OCI-LY3 (cell line): ENCODE results near the gene CLIP2.

ENCODE experiments used
- H2AFZ ChIP-seq: fragments of 200-600, 300-600 bp; shearing (Covaris generic); 2 replicates; pipeline ENCODE4 v1.6.0; 2014; ENCODE audit warnings: antibody characterized with exemption, low read depth, low read length
- H3K27ac ChIP-seq: fragments of 200-600, 300-600 bp; sonication (generic); 2 replicates; pipeline ENCODE4 v1.5.1; 2014; ENCODE audit warnings: mild to moderate bottlenecking, low read length, moderate library complexity, mixed read lengths
- H3K27me3 ChIP-seq: fragments of 200-600, 300-600 bp; sonication (generic); 2 replicates; pipeline ENCODE4 v1.6.1; 2014; ENCODE audit warnings: low read depth, low read length, mixed read lengths
- H3K36me3 ChIP-seq: fragments of 200-600, 300-600 bp; sonication (generic); replicated peaks from 2 replicates; pipeline ENCODE3; 2014; ENCODE audit warnings: low read depth, low read length, mixed read lengths
- H3K4me1 ChIP-seq: fragments of 300-600, 200-600 bp; sonication (generic); 2 replicates; pipeline ENCODE4 v1.6.1; 2014; ENCODE audit warnings: low read length, mixed read lengths
- H3K4me2 ChIP-seq: fragments of 200-600, 300-600 bp; sonication (generic); 2 replicates; pipeline ENCODE4 v1.6.1; 2014; ENCODE audit warnings: low read length, mixed read lengths
- H3K4me3 ChIP-seq: fragments of 300-600, 200-600 bp; sonication (generic); 2 replicates; pipeline ENCODE4 v1.5.1; 2014; ENCODE audit warnings: antibody characterized with exemption, mild to moderate bottlenecking, low read length, moderate library complexity
- H3K79me2 ChIP-seq: fragments of 300-600, 200-600 bp; shearing (Covaris generic); 2 replicates; pipeline ENCODE4 v1.6.1; 2014; ENCODE audit warnings: mild to moderate bottlenecking, low read length, mixed read lengths
- H3K9ac ChIP-seq: fragments of 300-600, 200-600 bp; shearing (Covaris generic); 2 replicates; pipeline ENCODE4 v1.6.0; 2014; ENCODE audit warnings: mild to moderate bottlenecking, low read length, moderate library complexity
- H3K9me3 ChIP-seq: fragments of 200-600, 300-600 bp; shearing (Covaris generic); 2 replicates; pipeline ENCODE4 v1.6.1; 2014; ENCODE audit warnings: low read length, mixed read lengths; ENCODE audit not compliant: insufficient read depth
- H4K20me1 ChIP-seq: fragments of 200-600, 300-600 bp; sonication (generic); 2 replicates; pipeline ENCODE4 v1.6.1; 2016; ENCODE audit warnings: low read length, mixed read lengths; ENCODE audit not compliant: insufficient read depth
- CTCF ChIP-seq: fragments of 200-600, 300-600 bp; sonication (generic); IDR thresholded peaks from 2 replicates; pipeline ENCODE4 v1.5.1; 2014; ENCODE audit warnings: antibody characterized with exemption, low read length, low read depth
- EZH2phosphoT487 ChIP-seq: fragments of 200-600 bp; shearing (Covaris generic); IDR thresholded peaks from 2 replicates; pipeline ENCODE4 v1.6.1; 2018; ENCODE audit warnings: antibody characterized with exemption, mixed run types, low read depth

CLIP2 gene

GRCh38 chr7:74356589-74357315, 67.5 kb downstream of the CLIP2 start:
- H2AFZ ChIP-seq = no peak overlapping the region
- H3K9ac ChIP-seq = no peak overlapping the region
- no peak overlapping the region for H3K4me2 ChIP-seq
- no peak overlapping the region for H3K4me3 ChIP-seq
- H3K27ac ChIP-seq = no peak overlapping the region
- H3K27me3 ChIP-seq = no peaks in the 10 kb centered on the region
- no peaks in the 10 kb centered on the region for H3K79me2 ChIP-seq
- no peaks in the 10 kb centered on the region for H3K9me3 ChIP-seq
- TF ChIP-seq EZH2phosphoT487 (no peak), CTCF (no peak)
- no peaks in the 10 kb centered on the region for H3K4me1 ChIP-seq
- H3K36me3 ChIP-seq = peaks cover 12% of the 10 kb centered on the region
- 0 out of 2 replicates have a peak, but pooled peaks cover 4% of the 10 kb centered on the region for H4K20me1 ChIP-seq

DNA sequence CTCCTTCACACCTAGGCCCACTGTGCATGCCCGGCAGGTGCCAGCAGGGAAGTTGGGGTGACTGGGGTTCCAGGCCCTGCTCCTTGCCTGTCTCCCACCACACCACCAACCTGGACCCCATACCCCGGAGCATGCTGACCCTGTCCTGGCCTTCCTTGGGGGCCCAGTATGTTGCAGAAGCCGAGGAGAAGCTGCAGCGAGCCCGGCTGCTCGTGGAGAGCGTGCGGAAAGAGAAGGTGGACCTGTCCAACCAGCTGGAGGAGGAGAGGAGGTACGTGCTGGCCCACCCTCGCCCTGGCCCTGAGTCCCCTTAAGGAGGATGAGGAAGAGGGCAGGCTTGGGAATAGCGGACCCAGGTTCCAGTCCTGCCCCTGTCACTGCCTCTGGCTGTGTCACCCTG, 70.8 kb downstream of the CLIP2 start:
- H3K9me3 ChIP-seq = no peaks in the 10 kb centered on the region
- H3K4me2 ChIP-seq = no peak overlapping the region
- H3K36me3 ChIP-seq = peaks cover 13% of the 10 kb centered on the region
- no peak overlapping the region for H3K4me3 ChIP-seq
- no peak overlapping the region for H3K9ac ChIP-seq
- no peak for TF ChIP-seq EZH2phosphoT487
- TF ChIP-seq CTCF = no peak
- 0 out of 2 replicates have a peak, but pooled peaks cover 4% of the 10 kb centered on the region for H4K20me1 ChIP-seq
- no peak overlapping the region for H3K27ac ChIP-seq
- H3K79me2 ChIP-seq = no peaks in the 10 kb centered on the region
- H2AFZ ChIP-seq = no peak overlapping the region
- no peaks in the 10 kb centered on the region for H3K4me1 ChIP-seq
- H3K27me3 ChIP-seq = no peaks in the 10 kb centered on the region

DNA sequence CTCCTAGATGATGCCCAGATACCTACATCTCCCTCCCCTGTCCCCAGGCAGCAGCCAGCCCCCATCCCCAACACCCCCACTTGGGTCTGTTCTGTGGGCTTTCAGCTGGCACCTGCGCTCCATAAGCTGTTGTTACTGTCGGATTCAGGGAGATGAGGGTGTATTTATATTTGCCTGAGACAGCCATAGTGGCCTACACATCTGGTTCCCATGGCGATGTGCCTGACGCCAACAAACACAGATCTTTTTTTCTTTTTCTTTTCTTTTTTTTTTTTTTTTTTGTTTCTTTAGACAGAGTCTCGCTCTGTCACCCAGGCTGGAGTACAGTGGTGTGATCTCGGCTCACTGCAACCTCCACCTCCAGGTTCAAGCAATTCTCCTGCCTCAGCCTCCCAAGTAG, 73.1 kb downstream of the CLIP2 start:
- Histone ChIP-seq H3K27me3 (no peaks in the 10 kb centered on the region), H3K4me1 (no peaks in the 10 kb centered on the region), H3K4me2 (no peak overlapping the region), H2AFZ (no peak overlapping the region), H4K20me1 (no peaks in the 10 kb centered on the region), H3K27ac (no peak overlapping the region), H3K4me3 (no peak overlapping the region), H3K79me2 (no peaks in the 10 kb centered on the region), H3K9me3 (no peaks in the 10 kb centered on the region), H3K9ac (no peak overlapping the region), H3K36me3 (peaks cover 13% of the 10 kb centered on the region)
- TF ChIP-seq EZH2phosphoT487 (no peak), CTCF (no peak)

DNA sequence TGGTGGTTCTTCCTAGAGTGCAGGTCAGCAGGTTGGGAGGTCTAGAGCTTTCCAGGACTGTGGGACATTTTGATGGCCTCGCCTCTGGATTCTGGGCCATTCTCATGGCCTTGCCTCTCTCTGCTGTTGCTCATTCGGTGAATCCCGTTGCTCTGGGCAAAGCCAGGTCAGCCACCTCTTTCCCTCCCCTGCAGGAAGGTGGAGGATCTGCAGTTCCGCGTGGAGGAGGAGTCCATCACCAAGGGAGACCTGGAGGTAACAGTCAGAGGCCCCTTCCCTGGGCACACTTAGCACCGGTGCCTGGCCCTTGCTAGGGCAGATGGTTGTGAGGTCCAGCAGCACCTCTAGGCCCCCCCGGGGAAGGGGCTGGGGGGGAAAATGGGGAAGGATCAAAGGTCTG, 74.9 kb downstream of the CLIP2 start:
- no peaks in the 10 kb centered on the region for H3K27me3 ChIP-seq
- H3K4me3 ChIP-seq = no peak overlapping the region
- H2AFZ ChIP-seq = no peak overlapping the region
- H3K9me3 ChIP-seq = no peaks in the 10 kb centered on the region
- H4K20me1 ChIP-seq = no peaks in the 10 kb centered on the region
- TF ChIP-seq EZH2phosphoT487 = no peak
- TF ChIP-seq CTCF = no peak
- H3K36me3 ChIP-seq = peaks cover 13% of the 10 kb centered on the region
- no peaks in the 10 kb centered on the region for H3K4me1 ChIP-seq
- no peak overlapping the region for H3K9ac ChIP-seq
- no peak overlapping the region for H3K4me2 ChIP-seq
- H3K79me2 ChIP-seq = no peaks in the 10 kb centered on the region
- no peak overlapping the region for H3K27ac ChIP-seq
